OCI-LY7 (cell line): ENCODE results near the gene TGFBRAP1. TPM values are rescaled to one million over a fixed set of nuclear protein-coding genes. Genes with fewer than 3 reads are reported as not detected.

Experiments used
- BruUV-seq: library from RNA; stranded (reverse); fragments of 400-500 nt; replicated peaks from 2 replicates; lab custom pipeline; 2021; lab: Mats Ljungman, UMichigan
- CTCF ChIA-PET: fragments of 300-600 bp; sonication (Branson Sonifier 250); formaldehyde crosslinking; loops from one replicate; lab custom pipeline; 2022; ENCODE audit warnings: antibody characterized with exemption; ENCODE audit not compliant: unreplicated experiment; lab: Charles Lee
- POLR2A ChIA-PET: fragments of 300-600 bp; sonication (Branson Sonifier 250); formaldehyde crosslinking; loops from one replicate; lab custom pipeline; 2022; ENCODE audit warnings: antibody characterized with exemption; lab: Charles Lee
- DNase-seq: peaks from one replicate; pipeline ENCODE4 v3.0.0-alpha.2; 2015; ENCODE audit warnings: low spot score
- H2AFZ ChIP-seq: fragments of 200-600 bp; sonication (generic), shearing (Covaris generic); 2 replicates; pipeline ENCODE4 v1.6.1; 2014; ENCODE audit warnings: mild to moderate bottlenecking, antibody characterized with exemption, low read length, moderate library complexity
- H3K27ac ChIP-seq: fragments of 200-600 bp; sonication (generic); 2 replicates; pipeline ENCODE4 v1.5.1; 2014; ENCODE audit warnings: mixed run types, low read depth, mild to moderate bottlenecking, moderate library complexity, low read length, inconsistent platforms; ENCODE audit not compliant: poor library complexity, severe bottlenecking
- H3K36me3 ChIP-seq: fragments of 200-600 bp; sonication (generic); 2 replicates; pipeline ENCODE4 v1.6.1; 2014; ENCODE audit warnings: mild to moderate bottlenecking, antibody characterized with exemption, low read length, moderate library complexity, mixed read lengths; ENCODE audit not compliant: insufficient read depth
- H3K4me1 ChIP-seq: fragments of 200-600 bp; sonication (generic); 2 replicates; pipeline ENCODE4 v1.5.1; 2014; ENCODE audit warnings: mild to moderate bottlenecking, low read length; ENCODE audit not compliant: insufficient read depth, poor library complexity, severe bottlenecking
- H3K4me2 ChIP-seq: fragments of 200-600 bp; sonication (generic); 2 replicates; pipeline ENCODE4 v1.6.1; 2014; ENCODE audit warnings: mild to moderate bottlenecking, low read length
- H3K4me3 ChIP-seq: fragments of 200-600 bp; sonication (generic); 2 replicates; pipeline ENCODE4 v1.5.1; 2014; ENCODE audit warnings: mild to moderate bottlenecking, low read depth, low read length; ENCODE audit not compliant: poor library complexity, severe bottlenecking
- H3K79me2 ChIP-seq: fragments of 200-600 bp; sonication (generic); 2 replicates; pipeline ENCODE4 v1.6.1; 2016; ENCODE audit warnings: low read depth, mild to moderate bottlenecking, low read length, moderate library complexity, mixed read lengths; ENCODE audit not compliant: insufficient read depth
- H3K9me2 ChIP-seq: fragments of 200-600 bp; sonication (generic); 2 replicates; pipeline ENCODE4 v1.6.1; 2016; ENCODE audit warnings: mild to moderate bottlenecking, low read length, mixed read lengths; ENCODE audit not compliant: insufficient read depth
- H3K9me3 ChIP-seq: fragments of 200-600 bp; sonication (generic); 2 replicates; pipeline ENCODE4 v1.6.1; 2014; ENCODE audit warnings: mild to moderate bottlenecking, mixed run types, low read length, mixed read lengths
- H4K20me1 ChIP-seq: fragments of 200-600 bp; sonication (generic); 2 replicates; pipeline ENCODE4 v1.6.1; 2014; ENCODE audit warnings: mild to moderate bottlenecking, antibody characterized with exemption, low read length, moderate library complexity, mixed read lengths; ENCODE audit not compliant: insufficient read depth
- EZH2phosphoT487 ChIP-seq: fragments of 200-600 bp; sonication (generic); IDR thresholded peaks from 2 replicates; pipeline ENCODE4 v1.6.1; 2018; ENCODE audit warnings: low read depth, borderline replicate concordance, mild to moderate bottlenecking, mixed run types, antibody characterized with exemption, low read length, moderate library complexity, mixed read lengths
- intact Hi-C: fragments of 100-400 bp; cut with micrococcal nuclease; formaldehyde crosslinking; loops from one replicate; pipeline ENCODE4 v1.10.0; 2022; ENCODE audit not compliant: unreplicated experiment
- total RNA-seq, 2 experiments: library from RNA; depleted of rRNA in 1 of 2; stranded (reverse); fragments of >200 nt in 1 of 2; shearing (Covaris generic) in 1 of 2; gene quantifications; 2 replicates each; pipeline ENCODE4 v1.2.3, GENCODE V29; 2014 to 2022
- TF ChIP-seq, protein P1 (sequence below): fragments of 200-600 bp; sonication (generic); conservative IDR thresholded peaks from 2 replicates; pipeline ENCODE4 v1.5.1; 2014; ENCODE audit warnings: mild to moderate bottlenecking, antibody characterized with exemption, low read length, moderate library complexity, mixed read lengths

The TGFBRAP1 gene
- total RNA-seq, 2 experiments from 2014 or later: 20.5 to 24.6 TPM

DNA sequence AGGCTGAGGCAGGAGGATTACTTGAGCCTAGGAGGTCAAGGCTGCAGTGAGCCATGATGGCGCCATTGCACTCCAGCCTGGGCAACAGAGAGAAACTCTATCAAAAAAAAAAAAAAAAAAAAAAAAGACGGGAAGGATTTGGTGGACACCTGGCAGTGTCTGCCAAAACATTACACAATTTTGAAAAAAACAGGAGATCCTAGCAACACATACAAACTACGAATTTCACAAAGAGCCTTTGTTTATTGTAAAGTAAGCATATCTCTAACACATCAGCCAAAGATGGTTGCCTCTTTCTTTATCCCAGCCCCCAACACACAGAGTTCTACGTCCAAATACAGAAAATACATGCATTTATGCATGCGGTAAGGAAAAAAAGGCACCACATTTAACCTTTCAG, 80.4 kb downstream of the TGFBRAP1 start:
- no peaks in the 10 kb centered on the region for H3K9me3 ChIP-seq
- H3K4me3 ChIP-seq: no peak overlapping the region
- no peak overlapping the region for H2AFZ ChIP-seq
- H3K4me1 ChIP-seq: no peaks in the 10 kb centered on the region
- CTCF ChIA-PET: no interaction called here
- no TSS peak for BruUV-seq
- H3K79me2 ChIP-seq: no peaks in the 10 kb centered on the region
- POLR2A ChIA-PET: no interaction called here
- H3K9me2 ChIP-seq: no peaks in the 10 kb centered on the region
- intact Hi-C loops: no loop called here
- H3K4me2 ChIP-seq: no peak overlapping the region
- no peaks in the 10 kb centered on the region for H4K20me1 ChIP-seq
- H3K36me3 ChIP-seq: no peaks in the 10 kb centered on the region
- TF ChIP-seq, protein P1, sequence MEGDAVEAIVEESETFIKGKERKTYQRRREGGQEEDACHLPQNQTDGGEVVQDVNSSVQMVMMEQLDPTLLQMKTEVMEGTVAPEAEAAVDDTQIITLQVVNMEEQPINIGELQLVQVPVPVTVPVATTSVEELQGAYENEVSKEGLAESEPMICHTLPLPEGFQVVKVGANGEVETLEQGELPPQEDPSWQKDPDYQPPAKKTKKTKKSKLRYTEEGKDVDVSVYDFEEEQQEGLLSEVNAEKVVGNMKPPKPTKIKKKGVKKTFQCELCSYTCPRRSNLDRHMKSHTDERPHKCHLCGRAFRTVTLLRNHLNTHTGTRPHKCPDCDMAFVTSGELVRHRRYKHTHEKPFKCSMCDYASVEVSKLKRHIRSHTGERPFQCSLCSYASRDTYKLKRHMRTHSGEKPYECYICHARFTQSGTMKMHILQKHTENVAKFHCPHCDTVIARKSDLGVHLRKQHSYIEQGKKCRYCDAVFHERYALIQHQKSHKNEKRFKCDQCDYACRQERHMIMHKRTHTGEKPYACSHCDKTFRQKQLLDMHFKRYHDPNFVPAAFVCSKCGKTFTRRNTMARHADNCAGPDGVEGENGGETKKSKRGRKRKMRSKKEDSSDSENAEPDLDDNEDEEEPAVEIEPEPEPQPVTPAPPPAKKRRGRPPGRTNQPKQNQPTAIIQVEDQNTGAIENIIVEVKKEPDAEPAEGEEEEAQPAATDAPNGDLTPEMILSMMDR: no peak
- no peak for TF ChIP-seq EZH2phosphoT487
- no peak for DNase-seq
- no peak overlapping the region for H3K27ac ChIP-seq

DNA sequence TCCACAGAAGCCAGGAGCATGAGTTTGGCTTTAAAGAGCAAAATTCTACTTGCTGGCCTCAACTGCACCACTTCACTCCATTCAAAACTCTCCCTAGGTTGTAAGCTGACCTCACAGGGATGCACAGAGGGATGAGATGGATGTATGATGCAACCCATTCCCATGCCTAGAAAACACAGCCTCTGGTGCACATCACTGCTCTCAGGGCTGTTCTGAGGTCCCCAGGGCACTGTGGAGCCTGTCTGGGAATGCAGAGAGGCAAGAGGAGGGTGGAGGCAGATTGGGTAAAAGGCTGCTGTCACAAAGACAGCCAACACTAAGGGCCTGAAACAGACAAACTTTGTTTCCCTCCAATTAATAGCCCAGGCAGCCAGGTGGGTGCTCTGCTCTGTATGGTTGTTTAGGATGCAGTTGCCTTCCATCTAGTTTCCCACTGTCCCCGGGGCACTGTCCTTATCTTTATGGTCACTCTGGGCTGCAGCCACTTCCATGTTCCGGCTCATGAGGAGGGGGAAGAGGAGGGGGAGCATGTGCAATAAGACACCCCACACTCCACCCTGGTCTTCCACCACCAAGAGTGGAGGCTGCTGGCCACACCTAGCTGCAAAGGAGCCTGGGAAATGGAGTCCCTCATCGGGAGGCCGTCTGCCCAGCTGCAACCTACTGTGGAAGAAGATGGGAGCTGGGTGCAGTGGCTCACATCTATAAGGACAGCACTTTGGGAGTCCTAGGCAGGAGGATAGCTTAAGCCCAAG, 81.0 kb downstream of the TGFBRAP1 start:
- DNase-seq: no peak
- Histone ChIP-seq H4K20me1 (no peaks in the 10 kb centered on the region), H3K4me2 (no peak overlapping the region), H3K9me2 (no peaks in the 10 kb centered on the region), H2AFZ (no peak overlapping the region), H3K27ac (no peak overlapping the region), H3K4me3 (no peak overlapping the region), H3K4me1 (no peaks in the 10 kb centered on the region), H3K9me3 (no peaks in the 10 kb centered on the region), H3K36me3 (no peaks in the 10 kb centered on the region), H3K79me2 (no peaks in the 10 kb centered on the region)
- ChIA-PET CTCF (no interaction called here), POLR2A (no interaction called here)
- intact Hi-C loops: no loop called here
- BruUV-seq: no TSS peak
- no peak for TF ChIP-seq EZH2phosphoT487
- TF ChIP-seq, protein P1: no peak

GRCh38 chr2:105244451-105244850, 85.1 kb downstream of the TGFBRAP1 start:
- Histone ChIP-seq H3K9me3 (no peaks in the 10 kb centered on the region), H3K27ac (no peak overlapping the region), H3K79me2 (no peaks in the 10 kb centered on the region), H3K36me3 (no peaks in the 10 kb centered on the region), H3K4me1 (no peaks in the 10 kb centered on the region), H4K20me1 (no peaks in the 10 kb centered on the region), H3K4me3 (no peak overlapping the region), H2AFZ (no peak overlapping the region), H3K4me2 (no peak overlapping the region), H3K9me2 (no peaks in the 10 kb centered on the region)
- intact Hi-C loops: no loop called here
- BruUV-seq: no TSS peak
- CTCF ChIA-PET: no interaction called here
- TF ChIP-seq EZH2phosphoT487: no peak
- TF ChIP-seq, protein P1: no peak
- no peak for DNase-seq
- POLR2A ChIA-PET: interaction anchor here (0.7 kb wide), 1 partner anchor 657 kb away, joined by 3 read pairs; no protein-coding TSS in a partner anchor
